H9 (cell line): ENCODE results near the gene MBP. TPM values are rescaled to one million over a fixed set of nuclear protein-coding genes. Genes with fewer than 3 reads are reported as not detected.
A peak's percentile ranks its signal among the peaks of the same experiment; 100 is the strongest.

Source experiments
- DNase-seq: peaks from one replicate; pipeline ENCODE4 v3.0.0-alpha.2; 2017
- H2AFZ ChIP-seq: one replicate; pipeline ENCODE4 v1.6.1; 2013; ENCODE audit warnings: mild to moderate bottlenecking, low read length, control low read depth, moderate library complexity
- H2AK5ac ChIP-seq: 2 replicates; pipeline ENCODE4 v1.6.1; 2013; ENCODE audit warnings: low read length, control low read depth, mixed read lengths; ENCODE audit not compliant: insufficient read length
- H2BK120ac ChIP-seq: one replicate; pipeline ENCODE4 v1.6.1; 2013; ENCODE audit warnings: low read depth, mild to moderate bottlenecking, low read length, control low read depth, inconsistent platforms; ENCODE audit not compliant: poor library complexity, severe bottlenecking
- H2BK12ac ChIP-seq: 2 replicates; pipeline ENCODE4 v1.6.1; 2013; ENCODE audit warnings: low read length, control low read depth, mixed read lengths, low read depth; ENCODE audit not compliant: insufficient read length
- H2BK15ac ChIP-seq: 2 replicates; pipeline ENCODE4 v1.6.1; 2013; ENCODE audit warnings: low read depth, low read length, control low read depth
- H2BK20ac ChIP-seq: one replicate; pipeline ENCODE4 v1.6.1; 2013; ENCODE audit warnings: low read depth, mild to moderate bottlenecking, low read length, control low read depth, inconsistent platforms; ENCODE audit not compliant: poor library complexity, severe bottlenecking
- H2BK5ac ChIP-seq: 2 replicates; pipeline ENCODE4 v1.6.1; 2013; ENCODE audit warnings: low read length, control low read depth, mixed read lengths; ENCODE audit not compliant: insufficient read length
- H3K14ac ChIP-seq: 2 replicates; pipeline ENCODE4 v1.6.1; 2013; ENCODE audit warnings: low read length, control low read depth; ENCODE audit not compliant: insufficient read depth
- H3K18ac ChIP-seq: 2 replicates; pipeline ENCODE4 v1.6.1; 2013; ENCODE audit warnings: low read depth, mild to moderate bottlenecking, mixed read lengths, low read length, control low read depth; ENCODE audit not compliant: insufficient read length
- H3K23ac ChIP-seq: 2 replicates; pipeline ENCODE4 v1.6.1; 2013; ENCODE audit warnings: low read length, control low read depth, mixed read lengths, low read depth; ENCODE audit not compliant: insufficient read length
- H3K23me2 ChIP-seq: 2 replicates; pipeline ENCODE4 v1.6.1; 2013; ENCODE audit warnings: low read depth, mild to moderate bottlenecking, mixed read lengths, low read length, control low read depth; ENCODE audit not compliant: insufficient read length, poor library complexity, severe bottlenecking
- H3K27ac ChIP-seq: 2 replicates; pipeline ENCODE4 v1.5.1; 2013; ENCODE audit warnings: low read length, control low read depth, mixed read lengths, low read depth; ENCODE audit not compliant: insufficient read length
- H3K27me3 ChIP-seq: 2 replicates; pipeline ENCODE4 v1.6.1; 2013; ENCODE audit warnings: low read length, control low read depth, inconsistent platforms; ENCODE audit not compliant: insufficient read depth
- H3K4ac ChIP-seq: 2 replicates; pipeline ENCODE4 v1.6.1; 2013; ENCODE audit warnings: low read depth, mild to moderate bottlenecking, control low read depth, inconsistent platforms, low read length, moderate library complexity
- H3K4me1 ChIP-seq: 2 replicates; pipeline ENCODE4 v1.6.1; 2013; ENCODE audit warnings: low read length, control low read depth, inconsistent platforms; ENCODE audit not compliant: insufficient read depth
- H3K4me2 ChIP-seq: 2 replicates; pipeline ENCODE4 v1.6.1; 2013; ENCODE audit warnings: low read length, control low read depth, mixed read lengths; ENCODE audit not compliant: insufficient read length, insufficient read depth
- H3K56ac ChIP-seq: 2 replicates; pipeline ENCODE4 v1.6.1; 2013; ENCODE audit warnings: low read depth, mild to moderate bottlenecking, mixed read lengths, low read length, control low read depth; ENCODE audit not compliant: insufficient read length
- H3K79me1 ChIP-seq: 2 replicates; pipeline ENCODE4 v1.6.1; 2013; ENCODE audit warnings: low read depth, mild to moderate bottlenecking, moderate library complexity, low read length, control low read depth, inconsistent platforms; ENCODE audit not compliant: insufficient read depth, poor library complexity, severe bottlenecking
- H3K79me2 ChIP-seq: 2 replicates; pipeline ENCODE4 v1.6.1; 2013; ENCODE audit warnings: low read length, control low read depth, inconsistent platforms; ENCODE audit not compliant: insufficient read depth
- H3K9ac ChIP-seq: 2 replicates; pipeline ENCODE4 v1.6.1; 2013; ENCODE audit warnings: low read length, control low read depth, mixed read lengths; ENCODE audit not compliant: insufficient read length; ENCODE audit errors: extremely low read depth
- H3K9me3 ChIP-seq: one replicate; pipeline ENCODE4 v1.6.1; 2013; ENCODE audit warnings: low read depth, low read length, inconsistent platforms; ENCODE audit not compliant: control insufficient read depth
- H3T11ph ChIP-seq: one replicate; pipeline ENCODE4 v1.6.1; 2013; ENCODE audit warnings: mild to moderate bottlenecking, low read length, control low read depth, inconsistent platforms
- H4K20me1 ChIP-seq: one replicate; pipeline ENCODE4 v1.6.1; 2013; ENCODE audit not compliant: control insufficient read depth, insufficient read length, insufficient read depth
- H4K5ac ChIP-seq: 2 replicates; pipeline ENCODE4 v1.6.1; 2013; ENCODE audit warnings: low read depth, mild to moderate bottlenecking, mixed read lengths, low read length, control low read depth; ENCODE audit not compliant: insufficient read length
- H4K8ac ChIP-seq: replicated peaks from 2 replicates; pipeline ENCODE4 v1.6.1; 2013; ENCODE audit warnings: low read length, control low read depth, mixed read lengths, low read depth; ENCODE audit not compliant: insufficient read length
- H4K91ac ChIP-seq: 2 replicates; pipeline ENCODE4 v1.6.1; 2013; ENCODE audit warnings: low read depth, mild to moderate bottlenecking, moderate library complexity, mixed read lengths, low read length, control low read depth; ENCODE audit not compliant: insufficient read length
- H3K27ac Mint-ChIP-seq, 3 experiments: 2 replicates in 2 of 3; 3 replicates in 1 of 3; pipeline ENCODE4 v1.8.0; 2020 to 2021; ENCODE audit warnings: mixed read lengths in 3 of 3, mild to moderate bottlenecking in 1 of 3, moderate library complexity in 1 of 3
- H3K27me3 Mint-ChIP-seq: 2 replicates; pipeline ENCODE4 v1.8.0; 2021; ENCODE audit warnings: low read depth, mild to moderate bottlenecking, moderate library complexity, mixed read lengths
- H3K36me3 Mint-ChIP-seq, 3 experiments: 2 replicates in 2 of 3; 3 replicates in 1 of 3; pipeline ENCODE4 v1.8.0; 2020 to 2021; ENCODE audit warnings: low read depth in 3 of 3, mixed read lengths in 3 of 3; ENCODE audit not compliant: insufficient read depth in 1 of 3
- H3K4me1 Mint-ChIP-seq, 2 experiments: 2 replicates each; pipeline ENCODE4 v1.8.0; 2020; ENCODE audit warnings: mixed read lengths in 2 of 2
- H3K4me3 Mint-ChIP-seq, 2 experiments: 2 replicates in 1 of 2; 3 replicates in 1 of 2; pipeline ENCODE4 v1.8.0; 2020 to 2021; ENCODE audit warnings: mild to moderate bottlenecking in 2 of 2, mixed read lengths in 2 of 2, moderate library complexity in 1 of 2
- H3K9me3 Mint-ChIP-seq, 2 experiments: 2 replicates in 1 of 2; 3 replicates in 1 of 2; pipeline ENCODE4 v1.8.0; 2020; ENCODE audit warnings: mild to moderate bottlenecking in 2 of 2, mixed read lengths in 2 of 2, moderate library complexity in 1 of 2
- WGBS: extraction: QIAGEN DNeasy Blood & Tissue Kit; methylation state at CpG from one replicate; pipeline ENCODE4 v1.1.7; 2013; ENCODE audit warnings: missing lambda C conversion rate, low lambda C conversion rate, mixed read lengths; ENCODE audit not compliant: insufficient read length; ENCODE audit errors: extremely low coverage; 5-methylcytosine and 5-hydroxymethylcytosine counted together
- total RNA-seq: library from RNA; stranded (reverse); gene quantifications from 2 replicates; pipeline ENCODE4 v1.2.1, GENCODE V29; 2021
- TF ChIP-seq, protein P1 (sequence below): fragments of 200-600 bp; sonication (generic); conservative IDR thresholded peaks from 3 replicates; pipeline ENCODE4 v1.8.0; 2021; ENCODE audit warnings: antibody characterized with exemption, mild to moderate bottlenecking

Gene MBP
- total RNA-seq, 1 experiment from 2014 or later: 8.6 TPM

DNA sequence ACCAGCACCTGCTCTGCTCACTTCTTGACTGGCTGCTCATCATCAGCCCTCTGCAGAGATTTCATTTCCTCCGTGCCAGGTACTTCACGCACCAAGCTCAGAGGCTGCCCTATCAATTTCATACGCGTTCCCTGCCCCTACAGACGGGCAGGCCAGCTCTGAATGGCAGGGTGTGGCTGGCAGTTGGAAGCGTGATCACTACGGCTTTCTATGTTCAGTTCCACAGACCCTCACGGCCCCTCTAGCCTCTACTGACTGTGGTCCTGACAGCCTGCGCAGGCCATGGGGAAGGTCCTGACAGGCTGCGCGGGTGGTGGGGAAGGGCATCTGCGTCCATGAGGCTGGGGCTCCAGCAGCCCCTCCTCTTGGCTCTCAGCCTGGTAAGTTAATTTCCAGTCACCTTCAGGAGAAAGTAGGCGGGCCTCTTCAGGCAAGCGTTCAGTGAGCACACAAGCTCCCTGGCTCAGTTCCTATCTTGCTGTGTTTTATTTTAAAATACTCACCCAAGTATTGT, 155.4 kb downstream of the MBP start:
- Histone ChIP-seq H3K23me2 (no peaks in the 10 kb centered on the region), H3K4ac (no peak overlapping the region), H3T11ph (no peak overlapping the region), H2BK12ac (no peak overlapping the region), H2BK120ac (no peak overlapping the region), H4K20me1 (no peaks in the 10 kb centered on the region), H2AK5ac (no peak overlapping the region), H3K79me2 (no peaks in the 10 kb centered on the region), H2BK15ac (no peak overlapping the region), H3K18ac (no peak overlapping the region), H3K23ac (no peak overlapping the region), H4K91ac (no peak overlapping the region), H3K4me2 (no peak overlapping the region), H3K27ac (no peak overlapping the region), H3K14ac (no peak overlapping the region), H4K5ac (no peak overlapping the region), H2AFZ (no peak overlapping the region), H2BK20ac (no peak overlapping the region), H3K4me1 (peaks cover 3% of the 10 kb centered on the region; the same call in 1 of the 2 replicates), H3K79me1 (no peaks in the 10 kb centered on the region), H4K8ac (no peak overlapping the region), H3K27me3 (no peaks in the 10 kb centered on the region), H2BK5ac (peak overlapping the region; percentile 24), H3K9me3 (no peaks in the 10 kb centered on the region), H3K9ac (no peak overlapping the region), H3K56ac (no peak overlapping the region)
- Mint-ChIP-seq H3K27ac (no peak overlapping the region), H3K27me3 (no peaks in the 10 kb centered on the region), H3K9me3 (peaks cover 0 to 3% of the 10 kb centered on the region in 2 experiments; a peak in 1 of 5 replicates), H3K4me1 (peaks cover 40 to 49% of the 10 kb centered on the region in 2 experiments), H3K4me3 (no peak overlapping the region), H3K36me3 (peaks cover 3 to 8% (median 4%) of the 10 kb centered on the region in 3 experiments; a peak in 5 of 7 replicates)
- TF ChIP-seq, protein P1, sequence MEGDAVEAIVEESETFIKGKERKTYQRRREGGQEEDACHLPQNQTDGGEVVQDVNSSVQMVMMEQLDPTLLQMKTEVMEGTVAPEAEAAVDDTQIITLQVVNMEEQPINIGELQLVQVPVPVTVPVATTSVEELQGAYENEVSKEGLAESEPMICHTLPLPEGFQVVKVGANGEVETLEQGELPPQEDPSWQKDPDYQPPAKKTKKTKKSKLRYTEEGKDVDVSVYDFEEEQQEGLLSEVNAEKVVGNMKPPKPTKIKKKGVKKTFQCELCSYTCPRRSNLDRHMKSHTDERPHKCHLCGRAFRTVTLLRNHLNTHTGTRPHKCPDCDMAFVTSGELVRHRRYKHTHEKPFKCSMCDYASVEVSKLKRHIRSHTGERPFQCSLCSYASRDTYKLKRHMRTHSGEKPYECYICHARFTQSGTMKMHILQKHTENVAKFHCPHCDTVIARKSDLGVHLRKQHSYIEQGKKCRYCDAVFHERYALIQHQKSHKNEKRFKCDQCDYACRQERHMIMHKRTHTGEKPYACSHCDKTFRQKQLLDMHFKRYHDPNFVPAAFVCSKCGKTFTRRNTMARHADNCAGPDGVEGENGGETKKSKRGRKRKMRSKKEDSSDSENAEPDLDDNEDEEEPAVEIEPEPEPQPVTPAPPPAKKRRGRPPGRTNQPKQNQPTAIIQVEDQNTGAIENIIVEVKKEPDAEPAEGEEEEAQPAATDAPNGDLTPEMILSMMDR: no peak
- peak; percentile 20 for DNase-seq
- no CpG with 5 or more reads among the region's 14 CpGs for WGBS
